GM18861 (cell line): ENCODE results near the gene COL15A1.
"Not testable (repeated sequence)": the region's sequence is repeated elsewhere in the genome, so short reads cannot be mapped to it uniquely, and the experiment has no call there.

Source experiments
- ATAC-seq: cut with Tn5 transposase; IDR thresholded peaks from one replicate; pipeline ENCODE4 v1.9.1; 2021; ENCODE audit not compliant: unreplicated experiment

The COL15A1 gene

GRCh38 chr9:99073985-99074901 is 130.5 kb downstream of the COL15A1 start:
- ATAC-seq = no peak

- no peak for ATAC-seq
Measured at GRCh38 chr9:99074902-99075245, 131.2 kb downstream of the COL15A1 start.

GRCh38 chr9:99075246-99075912 is 131.7 kb downstream of the COL15A1 start:
- no peak for ATAC-seq

- no peak for ATAC-seq
Measured at GRCh38 chr9:99076030-99076429, 132.3 kb downstream of the COL15A1 start.

GRCh38 chr9:99076483-99077171 is 132.9 kb downstream of the COL15A1 start:
- no peak for ATAC-seq

- ATAC-seq = no peak
Measured at GRCh38 chr9:99078717-99079116, 135.0 kb downstream of the COL15A1 start.

GRCh38 chr9:99079542-99079941 is 135.8 kb downstream of the COL15A1 start:
- ATAC-seq = no peak

- no peak for ATAC-seq
Measured at GRCh38 chr9:99083051-99083450, 139.3 kb downstream of the COL15A1 start.

GRCh38 chr9:99085949-99086948 is 142.5 kb downstream of the COL15A1 start:
- no peak for ATAC-seq

- ATAC-seq = no peak
Measured at GRCh38 chr9:99087462-99087861, 143.8 kb downstream of the COL15A1 start.

- no peak for ATAC-seq
Measured at GRCh38 chr9:99090336-99091130, 146.8 kb downstream of the COL15A1 start.

GRCh38 chr9:99092643-99093491 is 149.2 kb downstream of the COL15A1 start:
- ATAC-seq = no peak

- ATAC-seq = no peak
Measured at GRCh38 chr9:99093492-99093791, 149.7 kb downstream of the COL15A1 start.

- no peak for ATAC-seq
Measured at GRCh38 chr9:99095565-99095964, 151.9 kb downstream of the COL15A1 start.

GRCh38 chr9:99096409-99096808 is 152.7 kb downstream of the COL15A1 start:
- no peak for ATAC-seq

GRCh38 chr9:99099806-99100585 is 156.3 kb downstream of the COL15A1 start:
- ATAC-seq = not testable (repeated sequence)

GRCh38 chr9:99101271-99101670 is 157.6 kb downstream of the COL15A1 start:
- no peak for ATAC-seq

GRCh38 chr9:99101812-99102211 is 158.1 kb downstream of the COL15A1 start:
- no peak for ATAC-seq
